ENCODE measurements around the gene ZFP30. TPM values are rescaled to one million over a fixed set of nuclear protein-coding genes. Genes with fewer than 3 reads are reported as not detected.

Gene ZFP30
- total RNA-seq, 2 experiments from 2014 or later: 9.0 to 9.7 TPM

GRCh38 chr19:37654629-37655300, 500 bp downstream of the ZFP30 start:
- DNase-seq (peak; percentile 47), ATAC-seq (peak; percentile 10)
- peak overlapping the region; percentile 99 for H3K27ac Mint-ChIP-seq
- ChIA-PET POLR2A (interaction anchor here (0.9 to 1.1 kb wide), 2 partner anchors 60 to 186 kb away, joined by 3 to 5 read pairs; partner anchors contain the start of genes ZNF540, ZNF570 and ZNF571), CTCF (no interaction called here)
- H3K9me3 Mint-ChIP-seq: peaks cover 14% of the 10 kb centered on the region
- peaks cover 27% of the 10 kb centered on the region for H3K4me1 Mint-ChIP-seq (ENCODE audit: low read depth)
- no peaks in the 10 kb centered on the region for H3K27me3 Mint-ChIP-seq
- TF ChIP-seq, protein P1, sequence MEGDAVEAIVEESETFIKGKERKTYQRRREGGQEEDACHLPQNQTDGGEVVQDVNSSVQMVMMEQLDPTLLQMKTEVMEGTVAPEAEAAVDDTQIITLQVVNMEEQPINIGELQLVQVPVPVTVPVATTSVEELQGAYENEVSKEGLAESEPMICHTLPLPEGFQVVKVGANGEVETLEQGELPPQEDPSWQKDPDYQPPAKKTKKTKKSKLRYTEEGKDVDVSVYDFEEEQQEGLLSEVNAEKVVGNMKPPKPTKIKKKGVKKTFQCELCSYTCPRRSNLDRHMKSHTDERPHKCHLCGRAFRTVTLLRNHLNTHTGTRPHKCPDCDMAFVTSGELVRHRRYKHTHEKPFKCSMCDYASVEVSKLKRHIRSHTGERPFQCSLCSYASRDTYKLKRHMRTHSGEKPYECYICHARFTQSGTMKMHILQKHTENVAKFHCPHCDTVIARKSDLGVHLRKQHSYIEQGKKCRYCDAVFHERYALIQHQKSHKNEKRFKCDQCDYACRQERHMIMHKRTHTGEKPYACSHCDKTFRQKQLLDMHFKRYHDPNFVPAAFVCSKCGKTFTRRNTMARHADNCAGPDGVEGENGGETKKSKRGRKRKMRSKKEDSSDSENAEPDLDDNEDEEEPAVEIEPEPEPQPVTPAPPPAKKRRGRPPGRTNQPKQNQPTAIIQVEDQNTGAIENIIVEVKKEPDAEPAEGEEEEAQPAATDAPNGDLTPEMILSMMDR (IDR thresholded peaks at IDR 0.05): no peak
- intact Hi-C loops (cut with micrococcal nuclease): no loop called here
- peaks cover 42% of the 10 kb centered on the region for H3K36me3 Mint-ChIP-seq (ENCODE audit: low read depth)
- peak overlapping the region; percentile 96 for H3K4me3 Mint-ChIP-seq

GRCh38 chr19:37654118-37654517, 1.1 kb downstream of the ZFP30 start:
- peak overlapping the region; percentile 99 for H3K27ac Mint-ChIP-seq
- POLR2A ChIA-PET: interaction anchor here (1.1 kb wide), 1 partner anchor 185 kb away, joined by 5 read pairs; the partner anchor contains the start of gene ZNF570

GRCh38 chr19:37635076-37636056, 19.9 kb downstream of the ZFP30 start:
- CTCF ChIA-PET: no interaction called here
- peaks cover 44% of the 10 kb centered on the region for H3K9me3 Mint-ChIP-seq
- peaks cover 55% of the 10 kb centered on the region for H3K36me3 Mint-ChIP-seq (ENCODE audit: low read depth)

More at GRCh38 chr19:37654118-37654517, 1.1 kb downstream of the ZFP30 start:
- ATAC-seq (no peak), DNase-seq (no peak)
- TF ChIP-seq, protein P1 (IDR thresholded peaks at IDR 0.05): no peak
- Mint-ChIP-seq H3K4me3 (peak overlapping the region; percentile 96), H3K36me3 (ENCODE audit: low read depth) (peaks cover 44% of the 10 kb centered on the region), H3K4me1 (ENCODE audit: low read depth) (peaks cover 27% of the 10 kb centered on the region), H3K9me3 (peaks cover 13% of the 10 kb centered on the region), H3K27me3 (no peaks in the 10 kb centered on the region)
- intact Hi-C loops (cut with micrococcal nuclease): no loop called here
- CTCF ChIA-PET: no interaction called here

DNA sequence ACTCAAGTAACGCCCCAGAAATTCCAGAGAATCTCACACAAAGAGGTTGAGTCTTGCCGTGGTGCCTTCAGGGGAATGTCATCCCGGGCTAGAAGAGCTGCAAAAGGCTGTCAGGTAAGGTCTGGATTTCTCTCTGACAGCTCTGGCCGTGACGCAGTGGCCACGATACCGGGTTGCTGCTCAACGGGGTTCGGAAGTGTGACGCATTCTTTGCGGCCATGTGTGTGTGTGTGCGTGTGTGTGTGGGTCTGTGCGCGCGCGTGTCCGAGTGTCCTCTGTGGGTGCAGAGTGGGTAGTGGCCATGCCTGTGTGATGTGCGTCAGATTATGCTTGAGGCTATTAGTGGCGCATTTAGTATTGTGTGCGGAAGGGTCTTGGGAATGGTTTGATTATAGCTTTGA, 60.3 kb downstream of the ZFP30 start:
- peak overlapping the region; percentile 99 for H3K27ac Mint-ChIP-seq
- ATAC-seq (peak; percentile 47), DNase-seq (peak; percentile 77)
- POLR2A ChIA-PET: interaction anchor here (0.6 to 2.5 kb wide), 15 partner anchors 10 to 1380 kb away, joined by 3 to 8 read pairs (median 4); partner anchors contain the start of genes ZFP30, ZNF382, ZNF569 and ZNF570
- CTCF ChIA-PET: interaction anchor here (1.0 kb wide), 1 partner anchor 8 kb away, joined by 3 read pairs; no protein-coding TSS in a partner anchor
- no peaks in the 10 kb centered on the region for H3K27me3 Mint-ChIP-seq
- TF ChIP-seq, protein P1 (IDR thresholded peaks at IDR 0.05): no peak
- intact Hi-C loops (cut with micrococcal nuclease): no loop called here
- H3K9me3 Mint-ChIP-seq: peaks cover 15% of the 10 kb centered on the region
- peaks cover 40% of the 10 kb centered on the region for H3K36me3 Mint-ChIP-seq (ENCODE audit: low read depth)
- H3K4me3 Mint-ChIP-seq: peak overlapping the region; percentile 95
- peaks cover 27% of the 10 kb centered on the region for H3K4me1 Mint-ChIP-seq (ENCODE audit: low read depth)

More at GRCh38 chr19:37635076-37636056, 19.9 kb downstream of the ZFP30 start:
- ATAC-seq (no peak), DNase-seq (no peak)
- H3K27ac Mint-ChIP-seq: no peak overlapping the region
- intact Hi-C loops (cut with micrococcal nuclease): no loop called here
- H3K27me3 Mint-ChIP-seq: no peaks in the 10 kb centered on the region
- POLR2A ChIA-PET: no interaction called here
- TF ChIP-seq, protein P1 (IDR thresholded peaks at IDR 0.05): no peak
- H3K4me1 Mint-ChIP-seq (ENCODE audit: low read depth): no peaks in the 10 kb centered on the region
- H3K4me3 Mint-ChIP-seq: no peak overlapping the region
